CD4-positive, alpha-beta memory T cell (primary cell): ENCODE data around the gene NPVF. TPM values are rescaled to one million over a fixed set of nuclear protein-coding genes. Genes with fewer than 3 reads are reported as not detected.

Experiments
- CTCF ChIA-PET: fragments of 350-600 bp; sonication (Branson Sonifier 250); formaldehyde crosslinking; loops from one replicate; lab custom pipeline; 2021; ENCODE audit warnings: inconsistent platforms; ENCODE audit not compliant: partially characterized antibody; lab: Charles Lee
- POLR2A ChIA-PET: fragments of 350-600 bp; sonication (Branson Sonifier 250); formaldehyde crosslinking; loops from one replicate; lab custom pipeline; 2021; ENCODE audit not compliant: partially characterized antibody; lab: Charles Lee
- DNase-seq, 5 donors: peaks; one replicate each; pipeline versions ENCODE4 v3.0.0 to v3.0.0-alpha.2; 2020 to 2022; ENCODE audit warnings: mixed read lengths in 1 of 5
- H3K27ac ChIP-seq: one replicate; pipeline ENCODE4 v1.7.0; 2013; ENCODE audit warnings: low read depth, low read length
- H3K27me3 ChIP-seq: 2 replicates; pipeline ENCODE4 v1.7.0; 2013; ENCODE audit warnings: mild to moderate bottlenecking, low read length, moderate library complexity; ENCODE audit not compliant: insufficient read depth
- H3K36me3 ChIP-seq: 2 replicates; pipeline ENCODE4 v1.7.0; 2013; ENCODE audit warnings: mild to moderate bottlenecking, low read length, moderate library complexity; ENCODE audit not compliant: insufficient read depth
- H3K4me1 ChIP-seq: 2 replicates; pipeline ENCODE4 v1.7.0; 2013; ENCODE audit warnings: mild to moderate bottlenecking, low read length, moderate library complexity; ENCODE audit not compliant: insufficient read depth
- H3K4me3 ChIP-seq, 2 donors: one replicate each; pipeline ENCODE4 v1.7.0; 2013; ENCODE audit warnings: low read length in 2 of 2, mild to moderate bottlenecking in 1 of 2
- H3K9me3 ChIP-seq, 2 donors: one replicate each; pipeline ENCODE4 v1.7.0; 2013; ENCODE audit warnings: low read length in 2 of 2, control low read depth in 1 of 2; ENCODE audit not compliant: control insufficient read depth in 1 of 2
- H3K27ac Mint-ChIP-seq, 7 donors: one replicate each; pipeline ENCODE4 v1.8.0; 2020 to 2021; ENCODE audit warnings: mixed read lengths in 7 of 7, mild to moderate bottlenecking in 6 of 7, inconsistent platforms in 3 of 7, moderate library complexity in 3 of 7
- H3K27me3 Mint-ChIP-seq, 2 donors: one replicate each; pipeline ENCODE4 v1.8.0; 2020 to 2021; ENCODE audit warnings: mixed read lengths in 2 of 2
- H3K36me3 Mint-ChIP-seq, 2 donors: one replicate each; pipeline ENCODE4 v1.8.0; 2020 to 2021; ENCODE audit warnings: mixed read lengths in 2 of 2, inconsistent platforms in 1 of 2, mild to moderate bottlenecking in 1 of 2
- H3K4me1 Mint-ChIP-seq, 4 donors: one replicate each; pipeline ENCODE4 v1.8.0; 2020 to 2021; ENCODE audit warnings: mixed read lengths in 4 of 4, mild to moderate bottlenecking in 1 of 4
- H3K4me3 Mint-ChIP-seq, 8 donors: one replicate each; pipeline ENCODE4 v1.8.0; 2020 to 2021; ENCODE audit warnings: mixed read lengths in 8 of 8, mild to moderate bottlenecking in 7 of 8, moderate library complexity in 6 of 8, inconsistent platforms in 3 of 8
- H3K9me3 Mint-ChIP-seq, 8 donors: one replicate each; pipeline ENCODE4 v1.8.0; 2020 to 2021; ENCODE audit warnings: mixed read lengths in 8 of 8, mild to moderate bottlenecking in 5 of 8, inconsistent platforms in 3 of 8, moderate library complexity in 1 of 8
- intact Hi-C: fragments of 100-400 bp; cut with micrococcal nuclease; formaldehyde crosslinking; loops from one replicate; pipeline ENCODE4 v1.15.1; 2023
- polyA plus RNA-seq, 2 donors: library from polyadenylated mRNA; unstranded; fragments of 300-500 nt; fragmentation: Illumina TruSeq; gene quantifications; one replicate each; pipeline ENCODE4 v1.2.3, GENCODE V29; 2021
- total RNA-seq, 2 experiments: library from RNA; stranded (reverse); gene quantifications; one replicate each; pipeline ENCODE4 v1.2.3, GENCODE V29; 2021

NPVF gene
- total and polyA plus RNA-seq, 4 experiments from 2014 or later: not detected

- Mint-ChIP-seq H3K27ac (no peak overlapping the region), H3K4me1 (no peaks in the 10 kb centered on the region), H3K27me3 (peaks cover 6 to 7% of the 10 kb centered on the region in 2 donors), H3K36me3 (no peaks in the 10 kb centered on the region), H3K9me3 (peaks cover 0 to 11% (median 1%) of the 10 kb centered on the region in 8 donors), H3K4me3 (no peak overlapping the region)
- no peaks in the 10 kb centered on the region for H3K36me3 ChIP-seq
- no peaks in the 10 kb centered on the region for H3K9me3 ChIP-seq
- intact Hi-C loops: no loop called here
- H3K27ac ChIP-seq: no peak overlapping the region
- CTCF ChIA-PET: no interaction called here
- H3K27me3 ChIP-seq: no peaks in the 10 kb centered on the region
- no peak for DNase-seq
- POLR2A ChIA-PET: no interaction called here
- H3K4me1 ChIP-seq: no peaks in the 10 kb centered on the region
- no peak overlapping the region for H3K4me3 ChIP-seq
Measured at GRCh38 chr7:25194036-25194435, 34.2 kb downstream of the NPVF start.

DNA sequence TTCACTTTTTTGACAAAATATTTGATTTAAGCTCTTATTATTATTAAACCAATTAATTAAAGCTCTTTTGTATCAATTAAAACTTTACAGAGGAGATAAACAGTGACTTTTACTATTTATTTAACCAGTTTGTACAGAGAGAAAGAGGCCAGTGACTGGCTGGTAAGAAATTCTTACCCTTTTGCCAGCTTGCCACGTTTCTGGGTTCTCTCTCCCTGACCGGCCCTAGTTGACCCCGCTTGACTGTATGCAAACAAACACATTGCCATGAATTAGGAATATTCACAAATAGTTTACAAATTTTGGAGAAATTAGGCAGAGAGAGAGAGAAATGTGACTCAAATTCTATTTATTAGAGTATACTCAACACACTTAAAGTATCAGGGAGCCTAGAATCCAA lies 36.2 kb downstream of the NPVF start:
- POLR2A ChIA-PET: no interaction called here
- H3K4me3 ChIP-seq: no peak overlapping the region
- Mint-ChIP-seq H3K27ac (no peak overlapping the region), H3K4me1 (no peaks in the 10 kb centered on the region), H3K4me3 (no peak overlapping the region), H3K27me3 (peaks cover 12% of the 10 kb centered on the region in 2 donors), H3K36me3 (no peaks in the 10 kb centered on the region), H3K9me3 (peaks cover 0 to 11% (median 1%) of the 10 kb centered on the region in 8 donors)
- H3K27me3 ChIP-seq: no peaks in the 10 kb centered on the region
- H3K27ac ChIP-seq: no peak overlapping the region
- no peaks in the 10 kb centered on the region for H3K4me1 ChIP-seq
- H3K36me3 ChIP-seq: no peaks in the 10 kb centered on the region
- no peaks in the 10 kb centered on the region for H3K9me3 ChIP-seq
- CTCF ChIA-PET: interaction anchor here (1.3 to 2.3 kb wide), 2 partner anchors 12 to 25 kb away, joined by 5 to 9 read pairs; a partner anchor contains a TSS
- intact Hi-C loops: no loop called here
- no peak for DNase-seq

GRCh38 chr7:25189197-25189596 lies 39.1 kb downstream of the NPVF start:
- Histone ChIP-seq H3K27me3 (no peaks in the 10 kb centered on the region), H3K36me3 (no peaks in the 10 kb centered on the region), H3K27ac (no peak overlapping the region), H3K4me3 (no peak overlapping the region), H3K9me3 (no peaks in the 10 kb centered on the region), H3K4me1 (no peaks in the 10 kb centered on the region)
- CTCF ChIA-PET: interaction anchor here (1.4 kb wide), 1 partner anchor 9 kb away, joined by 3 read pairs; a partner anchor contains a TSS
- POLR2A ChIA-PET: no interaction called here
- H3K9me3 Mint-ChIP-seq: peaks cover 0 to 7% (median 0%) of the 10 kb centered on the region in 8 donors
- no peaks in the 10 kb centered on the region for H3K36me3 Mint-ChIP-seq
- no peak overlapping the region for H3K4me3 Mint-ChIP-seq
- DNase-seq: no peak
- H3K4me1 Mint-ChIP-seq: no peaks in the 10 kb centered on the region
- peaks cover 15 to 18% of the 10 kb centered on the region in 2 donors for H3K27me3 Mint-ChIP-seq
- H3K27ac Mint-ChIP-seq: no peak overlapping the region
- intact Hi-C loops: loop anchor here (10.0 kb wide), 1 partner anchor 1654 kb away; the partner anchor contains the start of gene TRA2A

GRCh38 chr7:25187932-25188331 lies 40.4 kb downstream of the NPVF start:
- peaks cover 13 to 16% of the 10 kb centered on the region in 2 donors for H3K27me3 Mint-ChIP-seq
- H3K4me1 ChIP-seq: no peaks in the 10 kb centered on the region
- CTCF ChIA-PET: interaction anchor here (1.4 kb wide), 1 partner anchor 8 kb away, joined by 3 read pairs; a partner anchor contains a TSS
- no peaks in the 10 kb centered on the region for H3K9me3 ChIP-seq
- no peaks in the 10 kb centered on the region for H3K4me1 Mint-ChIP-seq
- no peak overlapping the region for H3K4me3 Mint-ChIP-seq
- H3K36me3 ChIP-seq: no peaks in the 10 kb centered on the region
- peak overlapping the region in 1 of 7 donors; percentile 42 for H3K27ac Mint-ChIP-seq
- H3K9me3 Mint-ChIP-seq: peaks cover 0 to 7% (median 0%) of the 10 kb centered on the region in 8 donors
- H3K36me3 Mint-ChIP-seq: no peaks in the 10 kb centered on the region
- H3K27me3 ChIP-seq: no peaks in the 10 kb centered on the region
- no peak for DNase-seq
- no peak overlapping the region for H3K4me3 ChIP-seq
- intact Hi-C loops: loop anchor here (10.0 kb wide), 1 partner anchor 1653 kb away; the partner anchor contains the start of gene TRA2A
- no peak overlapping the region for H3K27ac ChIP-seq
- POLR2A ChIA-PET: no interaction called here

DNA sequence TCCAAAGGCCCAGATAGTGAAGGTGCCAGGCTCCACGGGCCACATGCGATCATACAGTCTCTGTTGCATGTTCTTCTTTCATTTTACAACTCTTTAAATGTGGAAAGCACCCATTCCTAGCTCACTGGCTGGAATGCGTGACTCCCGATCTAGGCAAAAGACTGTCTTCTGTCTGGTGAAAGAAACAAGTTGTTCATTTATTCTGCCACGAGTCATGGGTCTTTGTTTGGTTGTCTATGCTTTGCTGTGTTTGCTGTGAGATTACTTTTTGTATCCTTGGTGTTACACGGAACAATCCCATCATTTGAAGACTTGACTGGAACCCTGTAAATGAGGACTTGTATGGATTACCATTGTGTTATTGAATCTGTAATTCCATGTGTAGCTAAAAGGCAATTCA lies 41.9 kb downstream of the NPVF start:
- H3K27ac ChIP-seq: no peak overlapping the region
- DNase-seq: no peak
- Mint-ChIP-seq H3K9me3 (peaks cover 0 to 2% (median 0%) of the 10 kb centered on the region in 8 donors), H3K4me1 (peaks cover 0 to under 1% (median under 1%) of the 10 kb centered on the region in 4 donors), H3K36me3 (no peaks in the 10 kb centered on the region), H3K27ac (no peak overlapping the region), H3K27me3 (peaks cover 11 to 16% of the 10 kb centered on the region in 2 donors), H3K4me3 (no peak overlapping the region)
- H3K4me1 ChIP-seq: no peaks in the 10 kb centered on the region
- ChIA-PET POLR2A (no interaction called here), CTCF (no interaction called here)
- H3K36me3 ChIP-seq: no peaks in the 10 kb centered on the region
- intact Hi-C loops: loop anchor here (10.0 kb wide), 1 partner anchor 1652 kb away; the partner anchor contains the start of gene TRA2A
- H3K4me3 ChIP-seq: no peak overlapping the region
- H3K9me3 ChIP-seq: no peaks in the 10 kb centered on the region
- no peaks in the 10 kb centered on the region for H3K27me3 ChIP-seq

- Mint-ChIP-seq H3K36me3 (peaks cover 0 to 5% of the 10 kb centered on the region in 2 donors), H3K4me1 (peaks cover 5 to 27% (median 18%) of the 10 kb centered on the region in 4 donors), H3K27ac (peak overlapping the region in 4 of 7 donors; percentile 35 to 76 (median 50)), H3K27me3 (peaks cover 0 to 4% of the 10 kb centered on the region in 2 donors), H3K9me3 (peaks cover 0 to 2% (median 0%) of the 10 kb centered on the region in 8 donors), H3K4me3 (peak overlapping the region in 7 of 8 donors; percentile 20 to 95 (median 89))
- no peak for DNase-seq
- H3K27me3 ChIP-seq: no peaks in the 10 kb centered on the region
- H3K4me3 ChIP-seq: no peak overlapping the region
- H3K4me1 ChIP-seq: peaks cover 12% of the 10 kb centered on the region
- no peak overlapping the region for H3K27ac ChIP-seq
- intact Hi-C loops: loop anchor here (5.0 to 10.0 kb wide), 2 partner anchors 609 to 1647 kb away; partner anchors contain the start of genes PALS2 and TRA2A
- H3K9me3 ChIP-seq: no peaks in the 10 kb centered on the region
- ChIA-PET POLR2A (no interaction called here), CTCF (interaction anchor here (0.8 kb wide), 1 partner anchor 56 kb away, joined by 3 read pairs; the partner anchor contains the start of gene CYCS)
- H3K36me3 ChIP-seq: no peaks in the 10 kb centered on the region
Measured at GRCh38 chr7:25181532-25181931, 46.8 kb downstream of the NPVF start.

GRCh38 chr7:25180946-25181345 lies 47.3 kb downstream of the NPVF start:
- peak overlapping the region; percentile 76 to 96 (median 93) for H3K27ac Mint-ChIP-seq
- peaks cover 0 to 2% (median 0%) of the 10 kb centered on the region in 8 donors for H3K9me3 Mint-ChIP-seq
- intact Hi-C loops: loop anchor here (1.0 to 10.0 kb wide), 4 partner anchors 56 to 1646 kb away; partner anchors contain the start of genes CYCS, OSBPL3, PALS2 and TRA2A
- H3K27me3 ChIP-seq: no peaks in the 10 kb centered on the region
- peaks cover 12% of the 10 kb centered on the region for H3K4me1 ChIP-seq
- no peaks in the 10 kb centered on the region for H3K9me3 ChIP-seq
- no peaks in the 10 kb centered on the region for H3K36me3 ChIP-seq
- peaks cover 5 to 27% (median 18%) of the 10 kb centered on the region in 4 donors for H3K4me1 Mint-ChIP-seq
- peaks cover 0 to 3% of the 10 kb centered on the region in 2 donors for H3K27me3 Mint-ChIP-seq
- peak overlapping the region; percentile 68 for H3K27ac ChIP-seq
- peak overlapping the region; percentile 88 to 95 (median 92) for H3K4me3 Mint-ChIP-seq
- H3K4me3 ChIP-seq: peak overlapping the region; percentile 45 to 71
- peaks cover 0 to 5% of the 10 kb centered on the region in 2 donors for H3K36me3 Mint-ChIP-seq
- ChIA-PET POLR2A (interaction anchor here (1.5 kb wide), 1 partner anchor 11 kb away, joined by 3 read pairs; no protein-coding TSS in a partner anchor), CTCF (interaction anchor here (0.6 to 2.3 kb wide), 12 partner anchors 8 to 1656 kb away, joined by 3 to 9 read pairs (median 4); partner anchors contain the start of gene CYCS)
- DNase-seq: no peak
